ENCODE measurements around the gene TMEM208. TPM values are rescaled to one million over a fixed set of nuclear protein-coding genes. Genes with fewer than 3 reads are reported as not detected.

The TMEM208 gene
- polyA plus RNA-seq (2011; rRNA removed) (70.2 and 73.5 TPM in 2 replicates), polyA plus RNA-seq (2017; fragmentation: RNase III; extraction: RNeasy Plus Mini Kit Qiagen cat#74134 plus additional on column Dnase treatment) (103 to 114 TPM (median 114 TPM) in 3 replicates), polyA minus RNA-seq (2011; rRNA and poly(A)+ RNA removed) (61.1 and 70.3 TPM in 2 replicates)
- polyA plus RNA-seq (2012; cell fraction: cytosol; rRNA removed), result 117 and 121 TPM in 2 replicates
- 96.8 and 125 TPM in 2 replicates for polyA plus RNA-seq (2012; cell fraction: nucleus; rRNA removed)

- ATAC-seq (peak; percentile 87 to 97), FAIRE-seq (peak; percentile 7), DNase-seq (ENCODE audit: low read depth in 1 of 2, low spot score in 1 of 2) (peak; percentile 92 to 98)
- ChIA-PET CTCF (interaction anchor here (1.2 to 14.1 kb wide), 10 partner anchors 10 to 273 kb away, joined by 3 to 138 read pairs (median 4); partner anchors contain the start of genes FHOD1 and SLC9A5), POLR2A (interaction anchor here (0.7 to 3.1 kb wide), 15 partner anchors 9 to 50 kb away, joined by 3 to 30 read pairs (median 5); partner anchors contain the start of genes E2F4, FHOD1 and SLC9A5)
- H3K27ac ChIP-seq, result peak within 1 kb of the TSS; percentile 89 to 95
- H3K9me3 ChIP-seq, result no peaks in the 10 kb centered on the region
- peak within 1 kb of the TSS; percentile 83 for H3K4me3 ChIP-seq
- peaks cover 13% of the 10 kb centered on the region for H3K4me1 ChIP-seq
- WGBS (ENCODE audit: missing lambda C conversion rate), result 1% methylated on average over 40 of the region's 46 CpGs
- peak within 1 kb of the TSS; percentile 94 for H3K4me2 ChIP-seq
- TF ChIP-seq SREBF2 (IDR thresholded peaks at IDR 0.05) (no peak), NR3C1 (IDR thresholded peaks at IDR 0.05) (no peak), MYC (IDR thresholded peaks at IDR 0.05; ENCODE audit: borderline replicate concordance, low read length) (peak; percentile 76; the same call in 1 of the 2 replicates), SMC3 (IDR thresholded peaks at IDR 0.05) (no peak), EP300 (IDR thresholded peaks at IDR 0.05) (no peak), HOXA7 (CRISPR knock-in tag; IDR thresholded peaks at IDR 0.05) (no peak), PBX3 (IDR thresholded peaks at IDR 0.05) (peak; percentile 44; the same call in 1 of the 2 replicates), CEBPB (IDR thresholded peaks at IDR 0.05) (peak in 1 of 2 experiments; percentile 31; a peak in 1 of 4 replicates), NFE2L2 (conservative IDR thresholded peaks at IDR 0.05; ENCODE audit: low read length) (no peak), ATOH8 (CRISPR knock-in tag; IDR thresholded peaks at IDR 0.05; ENCODE audit: low read depth) (no peak), ZSCAN20 (CRISPR knock-in tag; IDR thresholded peaks at IDR 0.05) (no peak), RAD21 (conservative IDR thresholded peaks at IDR 0.05 in 1 of 2, IDR thresholded peaks at IDR 0.05 in 1 of 2) (no peak), EHF (CRISPR knock-in tag; IDR thresholded peaks at IDR 0.05) (no peak), RFX5 (IDR thresholded peaks at IDR 0.05) (no peak), MAFK (IDR thresholded peaks at IDR 0.05; ENCODE audit: partially characterized antibody) (peak; percentile 23), JUNB (IDR thresholded peaks at IDR 0.05) (no peak), HES2 (IDR thresholded peaks at IDR 0.05) (no peak), CBX8 (IDR thresholded peaks at IDR 0.05) (no peak), RARB (CRISPR knock-in tag; IDR thresholded peaks at IDR 0.05) (no peak), ZC3H11A (IDR thresholded peaks at IDR 0.05) (no peak), PHF8 (IDR thresholded peaks at IDR 0.05; ENCODE audit: borderline replicate concordance, low read depth) (peak; percentile 73; the same call in 1 of the 2 replicates), CHD2 (IDR thresholded peaks at IDR 0.05; ENCODE audit: low read length, partially characterized antibody) (no peak), RCOR1 (IDR thresholded peaks at IDR 0.05; ENCODE audit: low read depth, low read length) (no peak), HEYL (CRISPR knock-in tag; IDR thresholded peaks at IDR 0.05) (no peak), E2F6 (IDR thresholded peaks at IDR 0.05; ENCODE audit: borderline replicate concordance, low read depth) (no peak; the same call in 1 of the 2 replicates), ELK1 (IDR thresholded peaks at IDR 0.05; ENCODE audit: low read depth, low read length) (0 out of 2 replicates have a peak, but pooled peaks have one; percentile 62), REST (IDR thresholded peaks at IDR 0.05) (peak; percentile 20; the same call in 1 of the 2 replicates), RNF2 (IDR thresholded peaks at IDR 0.05; ENCODE audit: borderline replicate concordance, low read depth) (no peak), POLR2A (IDR thresholded peaks at IDR 0.05; ENCODE audit: low read length) (no peak; the same call in 1 of the 2 replicates), FOXS1 (CRISPR knock-in tag; IDR thresholded peaks at IDR 0.05) (no peak), TFCP2L1 (CRISPR knock-in tag; IDR thresholded peaks at IDR 0.05) (no peak), ESRRA (IDR thresholded peaks at IDR 0.05; ENCODE audit: borderline replicate concordance, low read length) (no peak), CHD4 (IDR thresholded peaks at IDR 0.05; ENCODE audit: borderline replicate concordance) (no peak)
Observed at GRCh38 chr16:67226804-67227566, at the start of gene TMEM208. TMEM208 (plus strand) TSS chr16:67227130; CDS start chr16:67227219, 89 bp downstream.

Measured in A549 (cell line).